Measurements from ENCODE around the gene CEL.

CEL gene

DNA sequence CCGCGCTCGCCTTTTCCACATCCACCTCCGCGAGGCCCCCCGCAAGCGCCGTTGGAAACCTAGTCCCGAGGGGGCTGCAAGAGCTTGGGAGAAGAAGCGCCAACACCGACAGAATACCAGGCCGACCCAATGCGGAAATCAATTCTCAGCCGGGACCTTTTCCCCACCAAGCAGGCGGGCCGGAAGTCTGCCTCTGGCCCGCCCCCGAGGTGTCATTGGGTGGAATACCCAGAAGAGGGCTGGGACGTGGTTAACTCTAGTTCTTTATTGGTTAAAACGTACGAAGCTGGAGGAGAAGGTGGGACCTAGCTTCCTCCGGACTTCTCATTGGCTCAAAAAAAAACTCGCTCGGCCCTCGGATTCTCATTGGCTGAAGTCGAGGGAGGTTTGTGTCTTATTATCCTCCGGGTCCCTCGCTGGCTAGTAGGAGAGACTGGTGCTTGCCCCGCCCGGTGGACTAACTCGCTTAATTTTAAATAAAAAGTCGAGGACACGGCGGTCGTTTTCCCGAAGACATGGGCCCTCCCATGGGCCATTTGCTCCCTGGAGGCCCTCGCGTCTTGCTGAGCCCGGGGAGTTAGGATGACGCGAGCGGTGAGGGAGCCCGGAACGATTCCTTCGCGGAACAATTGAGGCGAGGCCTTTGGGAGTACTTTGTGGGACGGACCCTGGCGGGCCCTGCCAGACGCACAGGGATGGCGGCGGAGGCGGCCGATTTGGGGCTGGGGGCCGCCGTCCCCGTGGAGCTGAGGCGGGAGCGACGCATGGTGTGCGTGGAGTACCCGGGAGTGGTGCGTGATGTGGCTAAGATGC lies 31.3 kb upstream of the CEL start, which contains the start of gene GTF3C5:
GTF3C5 (plus strand) TSS at position 681 of the 813 bp plus-strand sequence; CDS start at position 696, 15 bp downstream.
- peak; percentile 97 for DNase-seq (ENCODE audit: low read depth)
- peak within 1 kb of the TSS; percentile 71 for H3K4me3 ChIP-seq (ENCODE audit: low read length)
- TF ChIP-seq, protein P1, sequence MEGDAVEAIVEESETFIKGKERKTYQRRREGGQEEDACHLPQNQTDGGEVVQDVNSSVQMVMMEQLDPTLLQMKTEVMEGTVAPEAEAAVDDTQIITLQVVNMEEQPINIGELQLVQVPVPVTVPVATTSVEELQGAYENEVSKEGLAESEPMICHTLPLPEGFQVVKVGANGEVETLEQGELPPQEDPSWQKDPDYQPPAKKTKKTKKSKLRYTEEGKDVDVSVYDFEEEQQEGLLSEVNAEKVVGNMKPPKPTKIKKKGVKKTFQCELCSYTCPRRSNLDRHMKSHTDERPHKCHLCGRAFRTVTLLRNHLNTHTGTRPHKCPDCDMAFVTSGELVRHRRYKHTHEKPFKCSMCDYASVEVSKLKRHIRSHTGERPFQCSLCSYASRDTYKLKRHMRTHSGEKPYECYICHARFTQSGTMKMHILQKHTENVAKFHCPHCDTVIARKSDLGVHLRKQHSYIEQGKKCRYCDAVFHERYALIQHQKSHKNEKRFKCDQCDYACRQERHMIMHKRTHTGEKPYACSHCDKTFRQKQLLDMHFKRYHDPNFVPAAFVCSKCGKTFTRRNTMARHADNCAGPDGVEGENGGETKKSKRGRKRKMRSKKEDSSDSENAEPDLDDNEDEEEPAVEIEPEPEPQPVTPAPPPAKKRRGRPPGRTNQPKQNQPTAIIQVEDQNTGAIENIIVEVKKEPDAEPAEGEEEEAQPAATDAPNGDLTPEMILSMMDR (conservative IDR thresholded peaks at IDR 0.05; ENCODE audit: low read depth, low read length), result no peak

DNA sequence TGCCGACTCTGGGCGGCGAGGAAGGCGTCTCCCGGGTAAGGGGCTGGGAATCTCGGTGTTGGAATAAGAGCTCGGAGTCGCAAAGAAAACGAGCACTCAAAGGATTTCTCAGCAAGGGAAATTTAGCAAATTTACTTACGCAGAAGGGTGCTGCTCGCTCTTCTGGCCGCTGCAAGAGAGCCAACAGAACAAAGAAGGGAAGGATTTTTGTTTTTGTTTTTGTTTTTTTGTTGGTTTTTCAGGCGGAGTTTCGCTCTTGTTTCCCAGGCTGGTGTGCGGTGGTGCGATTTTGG lies 30.7 kb upstream of the CEL start:
- DNase-seq (ENCODE audit: low read depth), result no peak
- TF ChIP-seq, protein P1 (conservative IDR thresholded peaks at IDR 0.05; ENCODE audit: low read depth, low read length), result no peak
- peak overlapping the region; percentile 71 for H3K4me3 ChIP-seq (ENCODE audit: low read length)

DNA sequence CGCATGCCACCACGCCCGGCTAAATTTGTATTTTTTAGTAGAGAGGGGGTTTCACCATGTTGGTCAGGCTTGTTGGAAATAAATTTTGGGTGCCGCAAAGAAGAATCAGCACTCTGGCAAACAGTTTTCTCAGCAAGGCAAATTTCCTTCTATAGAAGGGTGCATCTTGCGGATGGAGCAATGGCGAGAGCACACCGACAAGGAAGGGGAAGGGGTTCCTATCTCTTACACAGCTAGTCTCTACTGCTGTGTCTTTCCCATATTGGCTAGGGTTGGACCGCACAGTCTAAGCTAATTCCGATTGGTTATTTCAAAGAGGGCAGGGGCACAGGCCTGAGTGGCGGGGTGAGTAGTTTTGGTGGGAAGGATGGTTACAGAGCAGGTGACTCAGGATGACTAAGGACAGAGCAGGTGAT lies 30.3 kb upstream of the CEL start:
- peak overlapping the region; percentile 71 for H3K4me3 ChIP-seq (ENCODE audit: low read length)
- DNase-seq (ENCODE audit: low read depth), result no peak
- TF ChIP-seq, protein P1 (conservative IDR thresholded peaks at IDR 0.05; ENCODE audit: low read depth, low read length), result no peak

DNA sequence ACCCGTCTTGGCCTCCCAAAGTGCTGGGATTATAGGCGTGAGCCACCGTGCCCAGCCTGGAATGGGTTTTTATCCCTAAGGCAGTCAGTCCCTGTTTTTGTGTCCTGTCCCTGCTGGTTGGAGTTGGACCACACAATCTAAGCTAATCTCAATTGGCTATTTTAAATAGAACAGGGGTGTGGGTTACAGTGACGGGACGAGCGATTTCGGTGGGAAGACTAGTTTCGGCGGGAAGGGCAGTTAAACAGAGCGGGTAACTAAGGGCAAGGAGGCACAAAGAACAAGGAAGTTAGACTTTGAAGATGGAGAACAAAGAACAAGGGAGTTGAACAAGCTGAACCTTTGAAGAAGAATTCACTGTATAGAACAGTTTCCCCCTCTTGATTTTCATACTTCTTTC lies 29.6 kb upstream of the CEL start:
- TF ChIP-seq, protein P1 (conservative IDR thresholded peaks at IDR 0.05; ENCODE audit: low read depth, low read length), result no peak
- DNase-seq (ENCODE audit: low read depth), result no peak
- H3K4me3 ChIP-seq (ENCODE audit: low read length), result no peak overlapping the region

DNA sequence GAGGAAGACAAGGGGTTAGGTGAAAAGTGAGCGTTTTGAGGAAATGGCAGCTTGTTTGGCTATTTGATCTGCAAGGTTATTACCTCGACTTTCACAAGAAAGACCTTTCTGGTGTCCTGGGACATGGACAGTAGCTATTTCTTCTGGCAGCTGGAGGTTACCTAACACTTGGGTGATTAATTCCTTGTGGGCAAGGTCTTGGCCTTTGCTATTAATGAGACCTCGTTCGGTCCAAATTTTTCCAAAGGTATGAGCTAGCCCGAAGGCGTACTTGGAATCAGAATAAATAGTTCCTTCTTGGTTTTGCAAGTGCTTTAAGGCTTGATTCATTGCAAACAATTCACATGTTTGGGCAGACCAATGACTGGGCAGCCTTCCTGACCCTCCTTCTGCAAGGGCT lies 26.1 kb upstream of the CEL start:
- TF ChIP-seq, protein P1 (conservative IDR thresholded peaks at IDR 0.05; ENCODE audit: low read depth, low read length), result no peak
- H3K4me3 ChIP-seq (ENCODE audit: low read length), result no peak overlapping the region

DNA sequence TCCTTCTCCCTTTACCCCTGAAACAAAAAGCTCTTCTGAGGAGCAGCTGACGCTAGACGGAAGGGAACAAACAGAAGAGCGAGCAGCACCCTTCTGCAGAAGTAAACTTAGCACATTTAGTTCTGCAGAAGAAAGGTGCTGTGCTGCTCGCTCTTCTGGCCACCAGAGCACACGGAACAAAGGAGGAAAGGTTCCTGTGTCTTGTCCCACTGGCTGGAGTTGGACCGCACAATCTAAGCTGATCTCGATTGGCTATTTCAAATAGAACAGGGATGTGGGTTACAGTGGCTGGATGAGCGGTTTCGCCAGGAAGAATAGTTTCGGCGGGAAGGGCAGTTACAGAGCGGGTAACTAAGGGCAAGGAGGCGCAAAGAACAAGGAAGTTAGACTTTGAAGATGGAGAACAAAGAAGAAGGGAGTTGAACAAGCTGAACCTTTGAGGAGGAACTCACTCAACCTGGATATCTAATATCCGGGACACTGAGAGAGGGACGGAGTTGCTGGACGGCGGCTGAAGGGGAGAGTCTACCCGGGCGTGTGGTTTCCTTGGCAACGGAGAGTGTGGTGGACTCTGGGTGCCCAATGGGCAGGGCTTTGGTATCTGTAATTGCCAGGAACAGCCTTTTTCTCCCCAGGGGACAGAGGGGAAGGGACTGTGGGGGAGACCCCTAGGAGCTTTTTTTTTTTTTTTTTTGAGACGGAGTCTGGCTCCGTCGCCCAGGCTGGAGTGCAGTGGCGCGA lies 23.8 kb upstream of the CEL start:
- H3K4me3 ChIP-seq (ENCODE audit: low read length), result no peak overlapping the region
- TF ChIP-seq, protein P1 (conservative IDR thresholded peaks at IDR 0.05; ENCODE audit: low read depth, low read length), result no peak
- no peak for DNase-seq (ENCODE audit: low read depth)

More for the DNA sequence above, 26.1 kb upstream of the CEL start:
- no peak for DNase-seq (ENCODE audit: low read depth)

Data from retinal pigment epithelial cell (primary cell).